Transverse colon (tissue), 4 donors: ENCODE data around the gene ARAP1.
A peak's percentile ranks its signal among the peaks of the same experiment; 100 is the strongest.

Experiments used
- CTCF ChIP-seq, 5 experiments: fragments of 200-600 bp in 3 of 5; fragments of 450-650 bp in 2 of 5; sonication (generic) in 3 of 5; IDR thresholded peaks; 1 replicate in 2 of 5; 2 replicates in 3 of 5; pipeline ENCODE4 v1.5.1; 2016 to 2017; ENCODE audit warnings: antibody characterized with exemption in 5 of 5, inconsistent platforms in 3 of 5, mild to moderate bottlenecking in 2 of 5, moderate library complexity in 1 of 5
- EP300 ChIP-seq: sonication (generic); formaldehyde crosslinking; IDR thresholded peaks from one replicate; pipeline ENCODE4 v1.6.1; 2017; ENCODE audit warnings: antibody characterized with exemption, low read depth
- POLR2A ChIP-seq: fragments of 450-650 bp; IDR thresholded peaks from one replicate; pipeline ENCODE4 v1.6.1; 2016; ENCODE audit warnings: antibody characterized with exemption, mild to moderate bottlenecking, moderate library complexity
- POLR2AphosphoS5 ChIP-seq, 3 donors: sonication (generic); formaldehyde crosslinking; IDR thresholded peaks; one replicate each; pipeline ENCODE4 v1.6.1; 2016; ENCODE audit warnings: antibody characterized with exemption in 3 of 3

GRCh38 chr11:72778535-72779494 lies 26.6 kb upstream of the ARAP1 start:
- no peak for TF ChIP-seq EP300
- no peak for TF ChIP-seq CTCF (IDR thresholded peaks at IDR 0.05)
- TF ChIP-seq POLR2A: peak; percentile 75
- TF ChIP-seq POLR2AphosphoS5 (IDR thresholded peaks at IDR 0.05): peak; percentile 46 to 79 (median 76)
